ENCODE results near the gene UNC45B.
"Not testable (repeated sequence)": the region's sequence is repeated elsewhere in the genome, so short reads cannot be mapped to it uniquely, and the experiment has no call there.

UNC45B gene

GRCh38 chr17:35214631-35215273 lies 67.1 kb downstream of the UNC45B start:
- no peak for DNase-seq (ENCODE audit: low read depth in 2 of 2)

DNA sequence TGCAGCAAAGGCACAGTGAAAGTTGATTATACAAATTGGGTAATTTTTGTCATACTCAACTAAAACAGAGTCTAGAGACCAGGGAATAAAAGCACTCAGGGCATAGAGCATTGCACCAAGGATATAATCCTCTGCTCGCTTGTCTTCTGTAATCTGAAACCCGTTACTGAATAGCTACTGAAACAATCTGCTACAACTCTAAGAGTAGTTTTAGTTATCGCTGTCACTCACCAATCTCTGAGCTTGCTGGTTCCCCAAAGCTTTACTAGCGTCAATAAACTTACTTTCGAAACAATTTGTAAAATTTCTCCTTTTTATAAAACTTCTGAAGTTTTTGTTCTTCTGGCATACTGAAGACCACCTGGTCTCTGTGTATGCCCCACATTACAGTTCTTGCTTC lies 69.5 kb downstream of the UNC45B start:
- no peak for DNase-seq (ENCODE audit: low read depth in 2 of 2)

DNA sequence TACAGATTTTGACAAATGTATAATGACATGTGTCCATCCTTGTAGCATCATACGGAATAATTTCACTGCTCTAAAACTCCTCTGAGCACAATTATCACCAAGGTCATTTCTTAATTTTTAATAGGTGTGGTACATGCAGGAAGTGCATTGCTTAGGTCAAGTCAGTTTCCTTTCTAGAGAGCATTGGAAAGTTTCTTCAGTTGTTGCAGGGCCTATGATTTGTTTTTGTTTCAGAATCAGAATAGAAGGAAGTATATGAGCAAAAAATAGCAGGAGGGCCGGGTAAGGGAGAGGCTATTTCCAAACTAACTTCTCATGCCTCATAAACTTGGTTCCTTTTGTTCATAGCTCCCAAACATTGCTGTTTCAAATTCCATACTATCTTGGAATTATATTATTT lies 71.3 kb downstream of the UNC45B start:
- DNase-seq (ENCODE audit: low read depth in 2 of 2): no peak

DNA sequence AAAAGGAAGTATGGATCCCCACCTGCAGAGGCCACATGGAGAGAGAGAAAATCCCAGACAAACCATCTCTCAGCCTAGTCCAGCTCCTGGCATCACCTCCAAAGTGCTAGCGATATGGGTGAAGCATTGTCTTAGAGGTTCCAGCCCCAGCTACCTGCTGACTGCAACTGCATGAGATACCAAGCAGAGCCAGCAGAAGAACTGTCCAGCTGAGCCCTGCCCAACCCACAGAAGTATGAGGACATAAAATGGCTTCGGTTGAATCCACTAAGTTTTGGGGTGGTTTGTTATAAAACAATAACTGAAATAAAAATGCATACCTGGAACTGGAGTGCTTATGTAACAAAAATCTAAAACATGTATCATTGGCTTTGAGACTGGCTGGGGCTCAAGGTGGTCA lies 74.8 kb downstream of the UNC45B start:
- DNase-seq (ENCODE audit: low read depth in 2 of 2): no peak

GRCh38 chr17:35224436-35224835 lies 76.8 kb downstream of the UNC45B start:
- no peak for DNase-seq (ENCODE audit: low read depth in 2 of 2)

GRCh38 chr17:35227546-35227945 lies 79.9 kb downstream of the UNC45B start:
- no peak for DNase-seq (ENCODE audit: low read depth in 2 of 2)

GRCh38 chr17:35229638-35230037 lies 82.0 kb downstream of the UNC45B start:
- DNase-seq (ENCODE audit: low read depth in 2 of 2): no peak

GRCh38 chr17:35234315-35234714 lies 86.7 kb downstream of the UNC45B start:
- not testable (repeated sequence) for DNase-seq (ENCODE audit: low read depth in 2 of 2)

- DNase-seq (ENCODE audit: low read depth in 2 of 2): no peak
Measured at GRCh38 chr17:35235289-35235688, 87.7 kb downstream of the UNC45B start.

GRCh38 chr17:35235917-35236316 lies 88.3 kb downstream of the UNC45B start:
- no peak for DNase-seq (ENCODE audit: low read depth in 2 of 2)

GRCh38 chr17:35236821-35237220 lies 89.2 kb downstream of the UNC45B start:
- no peak for DNase-seq (ENCODE audit: low read depth in 2 of 2)

GRCh38 chr17:35238821-35239220 lies 91.2 kb downstream of the UNC45B start:
- no peak for DNase-seq (ENCODE audit: low read depth in 2 of 2)

Data from activated CD8-positive, alpha-beta memory T cell treated with anti-CD3 and anti-CD28 coated beads for 4 hours (primary cell).